Breast epithelium (tissue), 4 donors: Measurements from ENCODE around the gene FYB2. TPM values are rescaled to one million over a fixed set of nuclear protein-coding genes. Genes with fewer than 3 reads are reported as not detected.
"Not testable (repeated sequence)": the region's sequence is repeated elsewhere in the genome, so short reads cannot be mapped to it uniquely, and the experiment has no call there.

Experiments used
- DNase-seq, 2 donors: peaks; one replicate each; pipeline ENCODE4 v3.0.0-alpha.2; 2019; ENCODE audit warnings: low spot score in 2 of 2
- H3K27ac ChIP-seq, 2 donors: fragments of 200-600 bp; sonication (generic) in 1 of 2; one replicate each; pipeline ENCODE4 v1.5.1; 2016 to 2019; ENCODE audit warnings: mild to moderate bottlenecking in 1 of 2
- H3K27me3 ChIP-seq, 2 donors: fragments of 200-600 bp; sonication (generic) in 1 of 2; one replicate each; pipeline versions ENCODE4 v1.5.1 to v1.6.0; 2017 to 2019; ENCODE audit warnings: control low read depth in 1 of 2, mild to moderate bottlenecking in 1 of 2
- H3K36me3 ChIP-seq: fragments of 200-600 bp; one replicate; pipeline ENCODE4 v1.5.1; 2019
- H3K4me1 ChIP-seq, 2 donors: fragments of 200-600 bp; sonication (generic); one replicate each; pipeline ENCODE4 v1.5.1; 2016 to 2019; ENCODE audit warnings: control low read depth in 1 of 2
- H3K4me3 ChIP-seq, 3 donors: fragments of 200-600 bp; sonication (generic); 1 replicate in 2 of 3; 2 replicates in 1 of 3; pipeline ENCODE4 v1.5.1; 2016 to 2019; ENCODE audit warnings: mild to moderate bottlenecking in 3 of 3, moderate library complexity in 2 of 3
- H3K9me3 ChIP-seq, 2 donors: fragments of 200-600 bp; sonication (generic) in 1 of 2; one replicate each; pipeline ENCODE4 v1.5.1; 2016 to 2019; ENCODE audit warnings: control low read depth in 1 of 2
- CTCF ChIP-seq, 3 donors: fragments of 450-650 bp; IDR thresholded peaks; one replicate each; pipeline ENCODE4 v1.5.1; 2016 to 2017; ENCODE audit warnings: antibody characterized with exemption in 3 of 3, mild to moderate bottlenecking in 3 of 3, moderate library complexity in 3 of 3
- POLR2A ChIP-seq: fragments of 450-650 bp; IDR thresholded peaks from one replicate; pipeline ENCODE4 v1.6.1; 2016; ENCODE audit warnings: antibody characterized with exemption, mild to moderate bottlenecking, moderate library complexity
- POLR2AphosphoS5 ChIP-seq, 3 donors: sonication (generic); formaldehyde crosslinking; IDR thresholded peaks; one replicate each; pipeline ENCODE4 v1.6.1; 2017; ENCODE audit warnings: antibody characterized with exemption in 3 of 3
- intact Hi-C: fragments of 100-400 bp; cut with DNase I; formaldehyde crosslinking; loops from one replicate; pipeline ENCODE4 v1.15.1; 2023; ENCODE audit warnings: low total_unique reads
- total RNA-seq, 3 donors: library from RNA; depleted of rRNA; stranded (reverse); fragments of >200 nt; gene quantifications; one replicate each; pipeline ENCODE4 v1.1.0, GENCODE V29; 2016

The FYB2 gene
- total RNA-seq, 3 donors from 2014 or later, result 11.3 to 22.9 TPM; not detected in 1

GRCh38 chr1:56780128-56780750 lies 39.0 kb downstream of the FYB2 start:
- Histone ChIP-seq H3K27ac (no peak overlapping the region), H3K4me1 (no peaks in the 10 kb centered on the region), H3K36me3 (no peaks in the 10 kb centered on the region), H3K4me3 (no peak overlapping the region), H3K27me3 (no peaks in the 10 kb centered on the region), H3K9me3 (no peaks in the 10 kb centered on the region)
- DNase-seq, result no peak
- TF ChIP-seq POLR2AphosphoS5 (IDR thresholded peaks at IDR 0.05) (no peak), POLR2A (no peak), CTCF (IDR thresholded peaks at IDR 0.05) (no peak)
- intact Hi-C loops, result no loop called here

GRCh38 chr1:56777972-56778371 lies 41.2 kb downstream of the FYB2 start:
- Histone ChIP-seq H3K27ac (no peak overlapping the region), H3K36me3 (no peaks in the 10 kb centered on the region), H3K4me3 (no peak overlapping the region), H3K9me3 (no peaks in the 10 kb centered on the region), H3K4me1 (no peaks in the 10 kb centered on the region), H3K27me3 (no peaks in the 10 kb centered on the region)
- DNase-seq, result no peak
- no peak for TF ChIP-seq POLR2AphosphoS5 (IDR thresholded peaks at IDR 0.05)
- TF ChIP-seq CTCF (IDR thresholded peaks at IDR 0.05), result no peak
- TF ChIP-seq POLR2A, result no peak
- intact Hi-C loops, result no loop called here

GRCh38 chr1:56774732-56775131 lies 44.5 kb downstream of the FYB2 start:
- H3K9me3 ChIP-seq, intact Hi-C loops, H3K4me3 ChIP-seq: not testable (repeated sequence)

GRCh38 chr1:56774067-56774609 lies 45.1 kb downstream of the FYB2 start:
- no peak for TF ChIP-seq POLR2AphosphoS5 (IDR thresholded peaks at IDR 0.05)
- TF ChIP-seq CTCF (IDR thresholded peaks at IDR 0.05), result no peak
- TF ChIP-seq POLR2A, result no peak
- H3K4me1 ChIP-seq, result no peaks in the 10 kb centered on the region
- H3K4me3 ChIP-seq, result no peak overlapping the region
- no peaks in the 10 kb centered on the region for H3K36me3 ChIP-seq
- no peaks in the 10 kb centered on the region for H3K27me3 ChIP-seq
- intact Hi-C loops, result no loop called here
- H3K27ac ChIP-seq, result no peak overlapping the region
- DNase-seq, result no peak
- H3K9me3 ChIP-seq, result no peaks in the 10 kb centered on the region

More at GRCh38 chr1:56774732-56775131, 44.5 kb downstream of the FYB2 start:
- not testable (repeated sequence) for H3K4me1 ChIP-seq, H3K36me3 ChIP-seq, H3K27me3 ChIP-seq, DNase-seq, H3K27ac ChIP-seq

GRCh38 chr1:56773341-56774066 lies 45.7 kb downstream of the FYB2 start:
- TF ChIP-seq POLR2A (no peak), CTCF (IDR thresholded peaks at IDR 0.05) (no peak), POLR2AphosphoS5 (IDR thresholded peaks at IDR 0.05) (no peak)
- Histone ChIP-seq H3K9me3 (no peaks in the 10 kb centered on the region), H3K27me3 (no peaks in the 10 kb centered on the region), H3K4me3 (no peak overlapping the region), H3K4me1 (no peaks in the 10 kb centered on the region), H3K36me3 (no peaks in the 10 kb centered on the region), H3K27ac (no peak overlapping the region)
- intact Hi-C loops, result no loop called here
- DNase-seq, result no peak
